IPS-15b (cell line): ENCODE results near the gene CRB2.
A peak's percentile ranks its signal among the peaks of the same experiment; 100 is the strongest.

Source experiments
- H3K27me3 ChIP-seq: one replicate; pipeline ENCODE4 v1.6.1; 2013; ENCODE audit warnings: low read length; ENCODE audit not compliant: control insufficient read depth, insufficient read depth
- H3K36me3 ChIP-seq: one replicate; pipeline ENCODE4 v1.6.1; 2013; ENCODE audit warnings: low read length; ENCODE audit not compliant: control insufficient read depth, insufficient read depth
- H3K4me1 ChIP-seq: one replicate; pipeline ENCODE4 v1.6.1; 2013; ENCODE audit warnings: mild to moderate bottlenecking, low read length; ENCODE audit not compliant: control insufficient read depth, insufficient read depth
- H3K4me3 ChIP-seq: one replicate; pipeline ENCODE4 v1.5.1; 2013; ENCODE audit warnings: low read depth, low read length
- H3K9ac ChIP-seq: one replicate; pipeline ENCODE4 v1.6.1; 2013; ENCODE audit warnings: low read depth, mild to moderate bottlenecking, low read length
- H3K9me3 ChIP-seq: one replicate; pipeline ENCODE4 v1.6.1; 2013; ENCODE audit warnings: mild to moderate bottlenecking, low read length; ENCODE audit not compliant: control insufficient read depth, insufficient read depth

The CRB2 gene

DNA sequence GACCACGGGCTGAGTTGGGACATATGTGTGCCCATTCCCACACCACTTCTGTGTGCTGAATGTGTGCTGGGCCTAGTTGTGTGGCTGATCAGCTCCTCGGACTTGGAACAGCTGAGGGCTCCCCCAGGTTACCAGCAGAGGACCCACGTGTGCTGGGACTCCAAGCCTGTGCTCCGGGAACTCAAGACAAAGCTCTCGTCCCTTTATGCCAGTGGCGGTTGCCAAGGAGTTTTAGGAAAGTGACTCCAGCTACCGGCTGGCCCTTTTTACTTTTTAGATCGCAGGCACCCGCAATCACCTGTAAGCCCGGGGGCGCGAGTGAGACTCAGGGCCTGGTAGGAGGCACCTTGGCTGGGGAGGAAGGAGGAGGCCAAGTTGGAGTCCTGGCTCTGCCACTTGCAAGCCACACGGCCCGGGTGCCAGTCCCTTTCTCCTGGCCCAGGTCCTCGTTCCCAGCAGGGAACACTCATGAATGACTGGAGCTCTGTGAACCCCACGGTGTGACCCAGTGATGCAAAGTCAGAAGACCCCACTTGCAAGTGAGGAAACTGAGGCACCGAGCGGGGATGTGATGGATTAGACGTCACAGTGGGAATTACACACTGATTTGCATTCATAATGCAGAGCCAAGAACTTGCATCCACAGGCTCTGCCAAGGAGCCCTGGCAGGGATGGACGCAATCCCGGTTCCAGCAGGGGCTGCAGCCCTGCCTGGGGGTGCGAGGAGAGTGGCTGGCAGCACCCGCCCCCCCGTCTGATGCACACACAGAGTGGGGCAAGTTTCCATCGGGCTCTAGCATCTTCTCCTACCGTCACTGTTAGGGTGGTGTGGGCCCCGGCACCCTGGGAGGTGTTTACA is 26.9 kb downstream of the CRB2 start:
- Histone ChIP-seq H3K27me3 (no peaks in the 10 kb centered on the region), H3K4me1 (no peaks in the 10 kb centered on the region), H3K4me3 (no peak overlapping the region), H3K36me3 (peaks cover 4% of the 10 kb centered on the region), H3K9ac (no peak overlapping the region), H3K9me3 (no peaks in the 10 kb centered on the region)

DNA sequence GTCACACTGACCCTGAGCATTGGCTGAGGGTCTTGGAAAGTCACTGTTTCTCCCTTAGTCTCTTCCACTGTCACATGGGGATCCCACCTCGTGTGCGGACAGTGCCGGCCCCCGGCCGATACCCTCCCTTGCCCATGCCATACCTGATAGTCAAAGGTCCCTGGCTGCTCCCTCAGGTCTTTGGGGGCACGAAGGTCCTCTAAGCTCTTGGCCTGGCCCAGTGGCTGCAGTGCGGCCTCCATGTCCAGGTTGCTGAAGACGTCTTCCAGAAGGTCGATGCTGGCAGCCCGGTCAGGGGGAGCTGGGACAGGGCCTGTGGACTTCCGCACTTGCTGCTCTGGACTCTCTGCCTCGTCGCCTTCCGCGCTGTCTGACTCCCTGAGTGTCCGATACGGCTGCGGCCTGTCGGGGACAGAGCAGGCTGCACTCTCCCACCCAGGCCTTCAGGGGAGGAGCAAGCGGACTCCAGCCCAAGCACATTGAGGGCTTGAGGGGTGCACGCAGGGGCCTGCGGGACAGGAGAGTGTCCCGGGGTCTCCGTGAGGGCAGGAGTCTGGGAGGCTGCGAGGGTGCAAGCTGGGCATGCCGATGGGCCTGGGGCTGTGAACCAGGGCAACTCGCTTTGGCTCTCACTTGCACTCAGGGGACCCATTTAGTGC is 27.6 kb downstream of the CRB2 start:
- H3K9ac ChIP-seq = no peak overlapping the region
- H3K27me3 ChIP-seq = no peaks in the 10 kb centered on the region
- no peak overlapping the region for H3K4me3 ChIP-seq
- H3K9me3 ChIP-seq = no peaks in the 10 kb centered on the region
- H3K4me1 ChIP-seq = no peaks in the 10 kb centered on the region
- no peaks in the 10 kb centered on the region for H3K36me3 ChIP-seq

DNA sequence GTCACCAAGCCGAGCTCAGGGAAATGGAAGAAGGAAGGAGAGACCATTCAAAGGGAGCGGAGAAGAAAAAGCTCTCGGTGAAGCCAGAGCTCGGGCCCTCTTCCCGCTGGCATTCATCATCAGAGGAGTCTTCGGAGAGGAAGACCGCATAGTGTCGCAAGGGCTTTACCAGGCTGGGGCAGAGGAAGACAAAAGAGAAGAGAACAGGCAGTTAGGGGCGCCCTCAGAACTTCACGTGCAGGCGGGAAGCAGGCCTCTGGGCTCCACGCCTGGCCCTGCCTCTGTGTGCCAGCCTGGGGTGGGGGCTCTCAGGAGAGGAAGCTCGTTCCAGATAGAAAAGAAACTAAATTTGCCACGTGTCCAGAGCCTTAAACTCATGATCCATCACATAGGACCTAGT is 31.7 kb downstream of the CRB2 start:
- no peak overlapping the region for H3K9ac ChIP-seq
- no peaks in the 10 kb centered on the region for H3K27me3 ChIP-seq

DNA sequence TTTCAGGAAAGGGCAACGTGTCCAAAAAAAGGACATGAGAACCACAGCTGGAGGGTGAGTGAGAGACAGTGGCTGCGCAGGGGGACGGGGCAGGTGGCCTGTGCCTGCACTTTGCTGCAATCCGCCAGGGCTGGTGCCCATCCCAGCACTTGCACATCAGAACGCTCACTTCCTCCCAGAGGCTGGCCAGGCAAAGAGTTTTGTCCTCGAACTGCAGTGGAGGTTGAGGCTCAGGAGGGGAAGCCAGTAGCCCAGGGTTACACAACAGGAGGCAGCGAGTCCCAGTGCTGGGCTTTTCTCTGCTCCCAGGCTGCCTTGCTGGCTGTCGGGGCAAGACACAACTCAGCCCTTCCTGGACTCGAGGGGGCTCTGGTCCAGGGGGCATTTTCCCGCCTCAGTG is 33.1 kb downstream of the CRB2 start:
- Histone ChIP-seq H3K9me3 (no peaks in the 10 kb centered on the region), H3K27me3 (no peaks in the 10 kb centered on the region), H3K4me1 (no peaks in the 10 kb centered on the region), H3K36me3 (no peaks in the 10 kb centered on the region), H3K4me3 (no peak overlapping the region), H3K9ac (no peak overlapping the region)

More for the DNA sequence above, 31.7 kb downstream of the CRB2 start:
- H3K4me1 ChIP-seq = no peaks in the 10 kb centered on the region
- no peak overlapping the region for H3K4me3 ChIP-seq
- H3K36me3 ChIP-seq = no peaks in the 10 kb centered on the region
- no peaks in the 10 kb centered on the region for H3K9me3 ChIP-seq

DNA sequence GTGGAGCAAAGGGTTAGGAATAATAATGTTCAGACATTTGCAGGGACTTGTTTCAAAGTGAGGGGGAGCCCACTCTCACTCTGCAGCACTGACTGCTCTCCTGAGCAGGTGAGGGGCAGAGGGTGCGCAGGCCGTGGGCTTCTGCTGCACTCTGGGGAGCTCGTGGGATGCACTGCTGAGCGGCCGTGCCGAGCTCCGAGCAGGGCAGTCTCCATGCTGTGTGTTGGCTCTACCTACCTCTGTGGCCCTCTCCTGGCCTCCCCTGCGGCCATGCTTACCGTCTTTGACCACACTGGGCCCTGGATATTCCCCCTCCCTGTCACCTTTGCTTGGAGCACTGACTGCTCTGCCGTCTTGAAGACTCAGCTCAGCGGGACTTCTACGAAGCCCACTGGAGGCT is 33.7 kb downstream of the CRB2 start:
- no peaks in the 10 kb centered on the region for H3K36me3 ChIP-seq
- H3K27me3 ChIP-seq = no peaks in the 10 kb centered on the region
- H3K9me3 ChIP-seq = no peaks in the 10 kb centered on the region
- H3K9ac ChIP-seq = peak overlapping the region; percentile 9
- no peaks in the 10 kb centered on the region for H3K4me1 ChIP-seq
- no peak overlapping the region for H3K4me3 ChIP-seq

DNA sequence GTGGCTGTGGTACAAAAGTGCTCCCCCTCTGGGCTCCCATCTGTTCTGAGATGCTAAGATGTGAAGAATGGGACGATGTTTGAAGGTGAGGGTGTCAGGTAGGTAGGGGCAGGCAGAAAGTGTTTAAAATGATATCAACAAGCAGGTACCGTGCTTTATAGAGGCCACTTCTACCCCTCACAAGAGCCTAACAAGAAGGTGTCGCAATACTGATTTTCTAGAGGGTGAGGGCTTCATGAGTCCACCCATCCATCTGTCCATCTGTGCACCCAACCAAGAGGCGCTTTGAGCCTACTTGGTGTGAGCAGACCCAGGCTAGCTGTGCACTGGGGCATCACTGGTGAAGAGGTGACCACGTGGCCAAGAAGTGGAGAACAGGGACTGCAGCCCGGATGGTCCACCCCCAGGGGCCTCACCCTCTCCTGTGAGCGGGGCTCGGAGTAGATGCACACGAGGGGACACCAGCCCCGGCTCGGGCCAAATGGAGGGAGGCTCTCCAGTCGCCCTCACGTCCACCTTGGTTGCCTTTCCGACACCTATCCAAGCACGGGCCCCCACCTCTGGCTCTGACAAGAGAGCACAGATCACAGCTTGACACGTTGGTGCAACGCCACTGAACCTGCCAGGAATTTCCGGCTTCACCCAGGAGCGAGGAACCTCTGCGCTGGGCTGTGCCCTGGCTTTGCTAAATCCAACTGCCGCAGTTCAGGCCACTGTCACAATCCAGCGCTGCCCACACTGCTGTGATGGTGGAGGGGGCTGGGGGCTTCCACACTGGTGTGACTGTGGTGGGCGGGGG is 34.5 kb downstream of the CRB2 start:
- Histone ChIP-seq H3K4me3 (no peak overlapping the region), H3K9ac (no peak overlapping the region), H3K27me3 (no peaks in the 10 kb centered on the region), H3K4me1 (no peaks in the 10 kb centered on the region), H3K36me3 (no peaks in the 10 kb centered on the region), H3K9me3 (no peaks in the 10 kb centered on the region)

DNA sequence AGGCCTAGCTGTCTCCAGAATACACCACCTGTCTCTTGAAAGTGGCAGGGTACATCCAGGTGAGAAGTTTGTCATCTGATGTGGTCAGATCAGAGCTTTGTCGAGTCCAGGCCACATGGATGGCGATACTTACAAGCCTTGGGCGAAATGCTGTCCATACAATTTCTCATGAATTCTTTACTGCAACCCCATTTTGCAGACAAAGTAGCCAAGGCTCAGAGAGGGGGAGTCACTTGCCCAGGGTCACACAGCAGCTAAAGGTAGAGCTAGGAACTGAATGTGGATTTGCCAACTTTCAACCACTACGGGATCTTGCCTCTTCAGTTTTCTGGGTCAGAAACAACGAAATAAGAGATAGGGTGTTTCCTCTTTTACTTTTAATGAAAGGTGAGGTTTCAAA is 35.2 kb downstream of the CRB2 start:
- no peak overlapping the region for H3K4me3 ChIP-seq
- H3K4me1 ChIP-seq = no peaks in the 10 kb centered on the region
- no peaks in the 10 kb centered on the region for H3K36me3 ChIP-seq
- H3K9me3 ChIP-seq = no peaks in the 10 kb centered on the region
- H3K9ac ChIP-seq = no peak overlapping the region
- H3K27me3 ChIP-seq = no peaks in the 10 kb centered on the region

DNA sequence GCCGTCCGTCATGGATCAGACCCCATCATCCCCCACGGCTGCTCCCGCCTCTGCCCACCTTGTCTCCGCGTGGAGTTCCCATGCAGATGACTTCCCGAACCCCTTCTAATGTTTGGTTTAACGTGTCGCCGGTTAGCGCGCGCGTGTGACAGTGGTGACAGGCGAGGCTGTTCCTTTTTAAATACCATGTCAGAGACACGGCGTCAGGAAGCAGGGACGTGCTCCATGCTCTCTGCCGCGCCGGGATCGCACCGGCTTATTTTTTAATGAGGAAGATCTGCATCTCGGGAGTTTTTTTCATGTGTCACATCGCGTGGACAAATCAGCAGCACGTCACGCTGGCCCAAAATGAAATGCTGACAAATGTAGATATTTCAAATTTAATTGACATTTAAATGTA is 35.9 kb downstream of the CRB2 start:
- Histone ChIP-seq H3K36me3 (no peaks in the 10 kb centered on the region), H3K27me3 (no peaks in the 10 kb centered on the region), H3K9me3 (no peaks in the 10 kb centered on the region), H3K4me1 (no peaks in the 10 kb centered on the region), H3K9ac (no peak overlapping the region), H3K4me3 (no peak overlapping the region)

DNA sequence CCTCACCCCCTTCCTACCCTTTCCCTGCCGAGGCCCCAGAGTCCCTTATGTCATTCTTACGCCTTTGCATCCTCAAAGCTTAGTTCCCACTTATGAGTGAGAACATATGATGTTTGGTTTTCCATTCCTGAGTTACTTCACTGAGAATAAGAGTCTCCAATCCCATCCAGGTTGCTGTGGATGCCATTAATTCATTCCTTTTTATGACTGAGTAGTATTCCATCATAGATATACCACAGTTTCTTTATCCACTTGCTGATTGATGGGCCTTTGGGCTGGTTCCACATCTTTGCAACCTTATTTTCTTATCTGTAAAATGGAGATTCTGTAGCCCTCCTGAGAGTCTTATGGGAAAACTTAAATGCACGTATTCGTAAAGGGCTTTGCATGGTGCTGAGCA is 36.8 kb downstream of the CRB2 start:
- H3K36me3 ChIP-seq = no peaks in the 10 kb centered on the region

DNA sequence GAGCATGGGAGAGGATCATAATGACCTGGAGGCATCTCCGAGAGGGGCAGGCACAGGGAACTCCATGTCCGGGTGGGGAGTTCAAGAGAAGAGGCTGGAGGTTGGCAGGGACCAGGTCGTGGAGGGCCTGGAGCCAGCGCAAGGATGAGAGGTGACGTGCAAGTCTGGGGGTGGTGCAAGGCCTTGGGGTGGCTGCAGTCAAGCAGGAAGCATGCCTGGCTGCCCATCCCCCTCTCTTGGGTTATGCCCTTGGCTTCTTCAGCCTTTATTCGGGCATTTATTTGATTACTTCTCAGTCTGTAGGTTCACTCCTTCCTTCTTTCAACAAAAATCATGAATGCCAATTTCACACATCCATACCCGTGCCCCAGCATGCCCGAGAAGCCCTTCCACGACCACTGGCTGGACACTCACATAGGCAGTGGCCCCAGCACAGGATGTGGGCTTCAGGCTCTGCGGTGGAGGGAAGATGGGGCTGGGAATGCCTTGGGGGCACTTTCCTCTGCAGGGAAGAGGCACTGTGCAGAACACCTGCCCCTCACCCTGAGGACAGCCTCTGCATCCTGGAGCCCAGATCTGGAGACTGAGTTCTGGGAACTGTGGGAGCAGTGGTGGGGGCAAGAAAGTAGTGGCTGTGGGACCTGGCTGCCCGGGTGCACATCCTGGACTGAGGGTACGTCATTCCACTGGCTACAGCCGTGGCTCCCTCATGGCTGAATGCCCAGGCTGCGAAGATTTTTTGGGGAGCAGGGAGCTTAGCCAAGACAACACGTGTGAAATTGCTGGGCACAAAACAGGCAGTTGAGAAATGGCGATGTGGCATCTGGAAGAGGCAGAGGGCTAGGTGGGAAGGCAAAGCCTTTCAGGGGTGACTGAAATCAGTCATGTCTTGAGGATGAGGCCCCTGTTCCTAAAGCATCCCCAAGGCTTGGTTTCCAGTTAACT is 38.6 kb downstream of the CRB2 start:
- Histone ChIP-seq H3K4me1 (no peaks in the 10 kb centered on the region), H3K27me3 (no peaks in the 10 kb centered on the region), H3K9me3 (no peaks in the 10 kb centered on the region), H3K4me3 (no peak overlapping the region), H3K9ac (no peak overlapping the region), H3K36me3 (no peaks in the 10 kb centered on the region)

More for the DNA sequence above, 36.8 kb downstream of the CRB2 start:
- Histone ChIP-seq H3K4me3 (no peak overlapping the region), H3K9me3 (no peaks in the 10 kb centered on the region), H3K4me1 (no peaks in the 10 kb centered on the region), H3K9ac (no peak overlapping the region), H3K27me3 (no peaks in the 10 kb centered on the region)

DNA sequence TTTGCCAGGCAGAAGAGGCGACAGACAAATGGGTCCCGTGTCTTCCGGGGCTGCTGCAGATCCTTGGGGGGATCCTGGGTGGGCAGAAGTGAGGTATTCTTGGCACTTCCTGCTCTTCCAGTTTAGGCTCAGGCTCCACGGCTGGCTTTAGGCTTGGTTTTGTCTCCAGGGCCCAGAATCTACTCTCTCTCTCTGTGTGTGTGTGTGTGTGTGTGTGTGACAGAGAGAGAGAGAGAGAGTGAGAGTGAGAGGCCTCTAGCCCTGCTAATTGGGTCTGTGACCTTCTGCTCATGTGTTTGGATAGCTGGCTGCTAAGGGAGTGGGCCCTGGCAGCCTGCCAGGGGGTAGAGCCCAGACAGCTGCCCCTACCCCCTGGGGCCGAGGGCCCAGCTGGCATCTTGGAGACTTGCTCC is 39.3 kb downstream of the CRB2 start:
- H3K27me3 ChIP-seq = no peaks in the 10 kb centered on the region
- no peaks in the 10 kb centered on the region for H3K4me1 ChIP-seq
- H3K9ac ChIP-seq = no peak overlapping the region
- no peaks in the 10 kb centered on the region for H3K9me3 ChIP-seq
- no peaks in the 10 kb centered on the region for H3K36me3 ChIP-seq
- H3K4me3 ChIP-seq = no peak overlapping the region
